Keratinocyte (primary cell): ENCODE data around the gene MEGF11. TPM values are rescaled to one million over a fixed set of nuclear protein-coding genes. Genes with fewer than 3 reads are reported as not detected.

Experiments used
- DNase-seq: peaks from one replicate; pipeline ENCODE4 v3.0.0-alpha.2; 2011; ENCODE audit warnings: low read depth, missing footprints, low spot score
- FAIRE-seq: peaks from 2 replicates; lab custom pipeline; 2011; peaks lifted over from hg19 to GRCh38; lab: Jason Lieb, UNC
- H2AFZ ChIP-seq: 2 replicates; pipeline ENCODE4 v1.6.0; 2012; ENCODE audit warnings: low read length, control low read depth, inconsistent platforms; ENCODE audit not compliant: control insufficient read depth
- H3K27ac ChIP-seq: 2 replicates; pipeline ENCODE4 v1.5.1; 2011; ENCODE audit warnings: low read length; ENCODE audit not compliant: control insufficient read depth, insufficient read depth
- H3K27me3 ChIP-seq: 3 replicates; pipeline ENCODE4 v1.6.0; 2011; ENCODE audit warnings: low read length; ENCODE audit not compliant: control insufficient read depth, insufficient read depth; ENCODE audit errors: extremely low read depth
- H3K36me3 ChIP-seq, 2 experiments: 2 replicates in 1 of 2; 3 replicates in 1 of 2; pipeline ENCODE4 v1.5.1; 2011; ENCODE audit warnings: low read length in 2 of 2, mild to moderate bottlenecking in 1 of 2; ENCODE audit not compliant: control insufficient read depth in 2 of 2, insufficient read depth in 2 of 2; ENCODE audit errors: extremely low read depth in 1 of 2
- H3K4me1 ChIP-seq: 3 replicates; pipeline ENCODE4 v1.5.1; 2011; ENCODE audit warnings: low read length; ENCODE audit not compliant: control insufficient read depth, insufficient read depth; ENCODE audit errors: extremely low read depth
- H3K4me2 ChIP-seq: 3 replicates; pipeline ENCODE4 v1.6.0; 2011; ENCODE audit warnings: low read depth, low read length; ENCODE audit not compliant: control insufficient read depth, insufficient read depth; ENCODE audit errors: extremely low read depth
- H3K4me3 ChIP-seq, 3 experiments: fragments of 200-600 bp in 1 of 3; sonication (generic) in 1 of 3; 2 replicates in 2 of 3; 3 replicates in 1 of 3; pipeline ENCODE4 v1.5.1; 2011 to 2016; ENCODE audit warnings: low read length in 3 of 3, mild to moderate bottlenecking in 3 of 3, control low read depth in 2 of 3, inconsistent platforms in 1 of 3, low read depth in 1 of 3, mixed read lengths in 1 of 3, mixed run types in 1 of 3, moderate library complexity in 1 of 3; ENCODE audit not compliant: control insufficient read depth in 2 of 3, insufficient read depth in 2 of 3; ENCODE audit errors: extremely low read depth in 1 of 3
- H3K79me2 ChIP-seq: 2 replicates; pipeline ENCODE4 v1.6.0; 2012; ENCODE audit warnings: low read length; ENCODE audit not compliant: control insufficient read depth, insufficient read depth
- H3K9ac ChIP-seq: 3 replicates; pipeline ENCODE4 v1.6.0; 2011; ENCODE audit warnings: low read length; ENCODE audit not compliant: control insufficient read depth, insufficient read depth; ENCODE audit errors: extremely low read depth
- H3K9me1 ChIP-seq: 3 replicates; pipeline ENCODE4 v1.6.0; 2011; ENCODE audit warnings: low read length; ENCODE audit not compliant: control insufficient read depth, insufficient read depth; ENCODE audit errors: extremely low read depth
- H3K9me3 ChIP-seq: 2 replicates; pipeline ENCODE4 v1.5.1; 2012; ENCODE audit warnings: low read depth, low read length; ENCODE audit not compliant: control insufficient read depth
- H4K20me1 ChIP-seq: 3 replicates; pipeline ENCODE4 v1.6.0; 2011; ENCODE audit warnings: low read length; ENCODE audit not compliant: control insufficient read depth, insufficient read depth; ENCODE audit errors: extremely low read depth
- CTCF ChIP-seq, 3 experiments: IDR thresholded peaks in 1 of 3; conservative IDR thresholded peaks in 1 of 3; optimal IDR thresholded peaks in 1 of 3; 2 replicates in 2 of 3; 3 replicates in 1 of 3; pipeline versions ENCODE3 to v1.5.1; 2011; ENCODE audit warnings: low read length in 3 of 3, mild to moderate bottlenecking in 3 of 3, moderate library complexity in 2 of 3, control low read depth in 1 of 3, inconsistent platforms in 1 of 3; ENCODE audit not compliant: insufficient read depth in 2 of 3; ENCODE audit errors: extremely low read depth in 1 of 3
- EZH2 ChIP-seq: IDR thresholded peaks from one replicate; pipeline ENCODE4 v1.6.1; 2012; ENCODE audit warnings: inconsistent platforms, mild to moderate bottlenecking, low read length, moderate library complexity
- dilution Hi-C: fragments of 300-500 bp; cut with MboI; formaldehyde crosslinking; loops from one replicate; pipeline ENCODE4 v1.7.0; 2020; ENCODE audit warnings: low sequenced_read_pairs; ENCODE audit not compliant: extremely low pct_ligation_motif_present
- polyA plus RNA-seq, 5 experiments: library from polyadenylated mRNA; depleted of rRNA in 3 of 5; stranded (reverse) in 3 of 5; stranded (forward) in 1 of 5; unstranded in 1 of 5; fragments of >200 nt; gene quantifications; 1 replicate in 1 of 5; 2 replicates in 3 of 5; 3 replicates in 1 of 5; pipeline versions ENCODE4 v1.2.1 to v1.2.3, GENCODE V29; 2011 to 2012; ENCODE audit warnings: missing spikeins in 2 of 5, low read depth in 1 of 5, low replicate concordance in 1 of 5

Gene MEGF11
- polyA plus RNA-seq, 1 donor (not counting 4 experiments of a cell fraction or from before 2014, with no cell fraction given), result not detected

DNA sequence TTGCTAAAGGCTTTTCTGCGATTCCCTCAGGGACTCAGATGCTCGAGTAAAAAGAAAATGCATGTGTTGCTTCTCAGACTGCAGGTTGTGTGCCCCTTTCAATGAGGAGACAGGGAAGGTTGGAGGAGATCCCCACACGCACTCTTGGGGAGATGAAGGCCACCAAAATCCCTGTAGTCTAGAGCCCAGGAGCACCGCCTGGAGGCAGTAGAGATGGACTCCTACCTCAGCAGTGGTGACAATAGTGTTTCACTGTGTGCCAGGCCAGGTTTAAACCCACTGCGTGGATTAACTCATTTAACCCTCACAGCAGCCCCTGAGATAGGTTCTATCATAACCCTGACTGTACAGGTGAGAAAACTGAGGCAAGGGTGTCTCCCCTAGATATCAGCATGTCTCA, 15.2 kb downstream of the MEGF11 start:
- Histone ChIP-seq H3K27ac (no peak overlapping the region), H3K4me1 (peaks cover 7% of the 10 kb centered on the region), H3K4me3 (no peak overlapping the region), H3K9ac (no peak overlapping the region), H3K36me3 (no peaks in the 10 kb centered on the region), H3K79me2 (no peaks in the 10 kb centered on the region), H3K9me1 (no peaks in the 10 kb centered on the region), H3K4me2 (no peak overlapping the region), H3K9me3 (no peaks in the 10 kb centered on the region), H2AFZ (no peak overlapping the region), H4K20me1 (no peaks in the 10 kb centered on the region), H3K27me3 (peaks cover 11% of the 10 kb centered on the region)
- TF ChIP-seq EZH2, result no peak
- no peak for TF ChIP-seq CTCF (optimal IDR thresholded peaks at IDR 0.05 in 1 of 3, IDR thresholded peaks at IDR 0.05 in 1 of 3, conservative IDR thresholded peaks at IDR 0.05 in 1 of 3; ENCODE audit: extremely low read depth in 1 of 3, insufficient read depth in 2 of 3, low read length in 3 of 3)
- DNase-seq, result no peak
- dilution Hi-C loops, result no loop called here
- no peak for FAIRE-seq

- H3K9me1 ChIP-seq, result no peaks in the 10 kb centered on the region
- dilution Hi-C loops, result no loop called here
- no peaks in the 10 kb centered on the region for H3K79me2 ChIP-seq
- H3K4me3 ChIP-seq, result no peak overlapping the region
- H3K4me1 ChIP-seq, result peaks cover 7% of the 10 kb centered on the region
- FAIRE-seq, result no peak
- H2AFZ ChIP-seq, result no peak overlapping the region
- peaks cover 11% of the 10 kb centered on the region for H3K27me3 ChIP-seq
- no peak overlapping the region for H3K9ac ChIP-seq
- H3K27ac ChIP-seq, result no peak overlapping the region
- no peak for DNase-seq
- TF ChIP-seq EZH2, result no peak
- no peak for TF ChIP-seq CTCF (optimal IDR thresholded peaks at IDR 0.05 in 1 of 3, IDR thresholded peaks at IDR 0.05 in 1 of 3, conservative IDR thresholded peaks at IDR 0.05 in 1 of 3; ENCODE audit: extremely low read depth in 1 of 3, insufficient read depth in 2 of 3, low read length in 3 of 3)
- no peak overlapping the region for H3K4me2 ChIP-seq
- H3K9me3 ChIP-seq, result no peaks in the 10 kb centered on the region
- H4K20me1 ChIP-seq, result no peaks in the 10 kb centered on the region
- no peaks in the 10 kb centered on the region for H3K36me3 ChIP-seq
Measured at GRCh38 chr15:66237513-66238235, 15.9 kb downstream of the MEGF11 start.
